ENCODE results near the gene FOXA3. TPM values are rescaled to one million over a fixed set of nuclear protein-coding genes. Genes with fewer than 3 reads are reported as not detected.

FOXA3 gene
- total RNA-seq, 1 experiment from 2014 or later, result 5.8 TPM

DNA sequence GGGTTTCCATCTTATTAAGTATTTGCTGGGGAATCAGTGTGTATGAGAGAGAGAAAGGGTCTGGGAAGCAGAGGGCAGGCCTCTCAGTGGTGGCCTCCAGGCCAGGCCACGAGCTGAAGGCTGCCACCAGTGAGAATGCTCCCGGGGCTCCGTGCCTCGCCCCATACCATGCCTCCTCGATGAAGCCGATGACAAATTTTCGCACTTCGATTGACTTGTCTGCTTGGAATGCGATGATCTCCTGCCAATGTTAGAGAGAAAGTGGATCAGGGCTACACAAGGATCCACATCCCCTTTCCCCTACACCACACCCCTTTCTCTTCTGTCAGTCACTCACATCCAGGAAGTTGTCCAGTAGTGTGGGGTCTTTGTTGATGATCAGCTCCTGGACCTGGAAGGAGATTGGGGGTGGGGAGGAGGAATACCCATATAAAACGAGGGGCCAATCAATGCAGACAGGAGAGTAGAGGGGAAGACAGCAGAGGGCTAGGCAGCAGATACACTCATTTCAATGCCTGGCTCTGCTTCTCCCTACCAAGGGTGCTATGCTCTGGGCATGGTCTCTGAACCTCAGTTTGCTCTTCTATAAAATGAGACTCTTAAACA lies 11.9 kb upstream of the FOXA3 start:
- H3K9me2 ChIP-seq (ENCODE audit: insufficient read depth), result no peaks in the 10 kb centered on the region
- intact Hi-C loops (cut with micrococcal nuclease), result no loop called here
- no peak overlapping the region for H3K4me2 ChIP-seq (ENCODE audit: low read length)
- BruUV-seq (replicated peaks), result no TSS peak
- peaks cover 34% of the 10 kb centered on the region for H3K79me2 ChIP-seq (ENCODE audit: insufficient read depth, low read length)
- TF ChIP-seq POLR2AphosphoS5 (IDR thresholded peaks at IDR 0.05; ENCODE audit: low read depth, low read length), result no peak
- TF ChIP-seq, protein P1, sequence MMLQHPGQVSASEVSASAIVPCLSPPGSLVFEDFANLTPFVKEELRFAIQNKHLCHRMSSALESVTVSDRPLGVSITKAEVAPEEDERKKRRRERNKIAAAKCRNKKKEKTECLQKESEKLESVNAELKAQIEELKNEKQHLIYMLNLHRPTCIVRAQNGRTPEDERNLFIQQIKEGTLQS (IDR thresholded peaks at IDR 0.05), result no peak
- TF ChIP-seq EZH2phosphoT487 (IDR thresholded peaks at IDR 0.05; ENCODE audit: borderline replicate concordance), result no peak
- TF ChIP-seq SIN3A (IDR thresholded peaks at IDR 0.05; ENCODE audit: low read depth), result no peak
- TF ChIP-seq, protein P2, sequence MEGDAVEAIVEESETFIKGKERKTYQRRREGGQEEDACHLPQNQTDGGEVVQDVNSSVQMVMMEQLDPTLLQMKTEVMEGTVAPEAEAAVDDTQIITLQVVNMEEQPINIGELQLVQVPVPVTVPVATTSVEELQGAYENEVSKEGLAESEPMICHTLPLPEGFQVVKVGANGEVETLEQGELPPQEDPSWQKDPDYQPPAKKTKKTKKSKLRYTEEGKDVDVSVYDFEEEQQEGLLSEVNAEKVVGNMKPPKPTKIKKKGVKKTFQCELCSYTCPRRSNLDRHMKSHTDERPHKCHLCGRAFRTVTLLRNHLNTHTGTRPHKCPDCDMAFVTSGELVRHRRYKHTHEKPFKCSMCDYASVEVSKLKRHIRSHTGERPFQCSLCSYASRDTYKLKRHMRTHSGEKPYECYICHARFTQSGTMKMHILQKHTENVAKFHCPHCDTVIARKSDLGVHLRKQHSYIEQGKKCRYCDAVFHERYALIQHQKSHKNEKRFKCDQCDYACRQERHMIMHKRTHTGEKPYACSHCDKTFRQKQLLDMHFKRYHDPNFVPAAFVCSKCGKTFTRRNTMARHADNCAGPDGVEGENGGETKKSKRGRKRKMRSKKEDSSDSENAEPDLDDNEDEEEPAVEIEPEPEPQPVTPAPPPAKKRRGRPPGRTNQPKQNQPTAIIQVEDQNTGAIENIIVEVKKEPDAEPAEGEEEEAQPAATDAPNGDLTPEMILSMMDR (IDR thresholded peaks at IDR 0.05 in 2 of 3, conservative IDR thresholded peaks at IDR 0.05 in 1 of 3; ENCODE audit: borderline replicate concordance in 1 of 3, insufficient read depth in 1 of 3, low read depth in 2 of 3, low read length in 2 of 3), result no peak
- no peak for TF ChIP-seq CEBPB (IDR thresholded peaks at IDR 0.05; ENCODE audit: low read depth)
- TF ChIP-seq POLR2A (IDR thresholded peaks at IDR 0.05; ENCODE audit: borderline replicate concordance, extremely low read depth, insufficient read depth, insufficient read length), result no peak
- TF ChIP-seq, protein P3, sequence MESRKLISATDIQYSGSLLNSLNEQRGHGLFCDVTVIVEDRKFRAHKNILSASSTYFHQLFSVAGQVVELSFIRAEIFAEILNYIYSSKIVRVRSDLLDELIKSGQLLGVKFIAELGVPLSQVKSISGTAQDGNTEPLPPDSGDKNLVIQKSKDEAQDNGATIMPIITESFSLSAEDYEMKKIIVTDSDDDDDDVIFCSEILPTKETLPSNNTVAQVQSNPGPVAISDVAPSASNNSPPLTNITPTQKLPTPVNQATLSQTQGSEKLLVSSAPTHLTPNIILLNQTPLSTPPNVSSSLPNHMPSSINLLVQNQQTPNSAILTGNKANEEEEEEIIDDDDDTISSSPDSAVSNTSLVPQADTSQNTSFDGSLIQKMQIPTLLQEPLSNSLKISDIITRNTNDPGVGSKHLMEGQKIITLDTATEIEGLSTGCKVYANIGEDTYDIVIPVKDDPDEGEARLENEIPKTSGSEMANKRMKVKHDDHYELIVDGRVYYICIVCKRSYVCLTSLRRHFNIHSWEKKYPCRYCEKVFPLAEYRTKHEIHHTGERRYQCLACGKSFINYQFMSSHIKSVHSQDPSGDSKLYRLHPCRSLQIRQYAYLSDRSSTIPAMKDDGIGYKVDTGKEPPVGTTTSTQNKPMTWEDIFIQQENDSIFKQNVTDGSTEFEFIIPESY (IDR thresholded peaks at IDR 0.05; ENCODE audit: extremely low read depth, insufficient replicate concordance, low read length), result no peak
- TF ChIP-seq ELF1 (IDR thresholded peaks at IDR 0.05; ENCODE audit: borderline replicate concordance, low read depth), result no peak
- TF ChIP-seq JUND (IDR thresholded peaks at IDR 0.05), result no peak
- no peak for TF ChIP-seq EGR1 (IDR thresholded peaks at IDR 0.05; ENCODE audit: low read depth)
- TF ChIP-seq, protein P4, sequence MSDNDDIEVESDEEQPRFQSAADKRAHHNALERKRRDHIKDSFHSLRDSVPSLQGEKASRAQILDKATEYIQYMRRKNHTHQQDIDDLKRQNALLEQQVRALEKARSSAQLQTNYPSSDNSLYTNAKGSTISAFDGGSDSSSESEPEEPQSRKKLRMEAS (IDR thresholded peaks at IDR 0.05), result no peak
- no peak for TF ChIP-seq ZFX (IDR thresholded peaks at IDR 0.05)
- no peak for TF ChIP-seq YY1 (IDR thresholded peaks at IDR 0.05; ENCODE audit: extremely low read depth, insufficient replicate concordance, low read depth, low read length)
- TF ChIP-seq, protein P5, sequence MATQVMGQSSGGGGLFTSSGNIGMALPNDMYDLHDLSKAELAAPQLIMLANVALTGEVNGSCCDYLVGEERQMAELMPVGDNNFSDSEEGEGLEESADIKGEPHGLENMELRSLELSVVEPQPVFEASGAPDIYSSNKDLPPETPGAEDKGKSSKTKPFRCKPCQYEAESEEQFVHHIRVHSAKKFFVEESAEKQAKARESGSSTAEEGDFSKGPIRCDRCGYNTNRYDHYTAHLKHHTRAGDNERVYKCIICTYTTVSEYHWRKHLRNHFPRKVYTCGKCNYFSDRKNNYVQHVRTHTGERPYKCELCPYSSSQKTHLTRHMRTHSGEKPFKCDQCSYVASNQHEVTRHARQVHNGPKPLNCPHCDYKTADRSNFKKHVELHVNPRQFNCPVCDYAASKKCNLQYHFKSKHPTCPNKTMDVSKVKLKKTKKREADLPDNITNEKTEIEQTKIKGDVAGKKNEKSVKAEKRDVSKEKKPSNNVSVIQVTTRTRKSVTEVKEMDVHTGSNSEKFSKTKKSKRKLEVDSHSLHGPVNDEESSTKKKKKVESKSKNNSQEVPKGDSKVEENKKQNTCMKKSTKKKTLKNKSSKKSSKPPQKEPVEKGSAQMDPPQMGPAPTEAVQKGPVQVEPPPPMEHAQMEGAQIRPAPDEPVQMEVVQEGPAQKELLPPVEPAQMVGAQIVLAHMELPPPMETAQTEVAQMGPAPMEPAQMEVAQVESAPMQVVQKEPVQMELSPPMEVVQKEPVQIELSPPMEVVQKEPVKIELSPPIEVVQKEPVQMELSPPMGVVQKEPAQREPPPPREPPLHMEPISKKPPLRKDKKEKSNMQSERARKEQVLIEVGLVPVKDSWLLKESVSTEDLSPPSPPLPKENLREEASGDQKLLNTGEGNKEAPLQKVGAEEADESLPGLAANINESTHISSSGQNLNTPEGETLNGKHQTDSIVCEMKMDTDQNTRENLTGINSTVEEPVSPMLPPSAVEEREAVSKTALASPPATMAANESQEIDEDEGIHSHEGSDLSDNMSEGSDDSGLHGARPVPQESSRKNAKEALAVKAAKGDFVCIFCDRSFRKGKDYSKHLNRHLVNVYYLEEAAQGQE (IDR thresholded peaks at IDR 0.05; ENCODE audit: low read depth), result no peak
- TF ChIP-seq SP1 (IDR thresholded peaks at IDR 0.05; ENCODE audit: low read depth), result no peak
- TF ChIP-seq EZH2 (IDR thresholded peaks at IDR 0.05), result no peak
- no peak for TF ChIP-seq RAD21 (IDR thresholded peaks at IDR 0.05; ENCODE audit: low read depth)
- ChIA-PET POLR2A (interaction anchor here (0.9 kb wide), 1 partner anchor 11 kb away, joined by 3 read pairs; no protein-coding TSS in a partner anchor), CTCF (no interaction called here), RAD21 (ENCODE audit: low non-redundant PET in 1 of 2, low total read pairs in 2 of 2, uncharacterized antibody in 2 of 2, unreplicated experiment in 2 of 2) (no interaction called here)
- DNase-seq (ENCODE audit: low read depth, low spot score) (no peak), ATAC-seq (no peak)
- no peaks in the 10 kb centered on the region for H3K27me3 ChIP-seq (ENCODE audit: insufficient read depth, low read length)
- H2AFZ ChIP-seq (ENCODE audit: low read depth, low read length, poor library complexity, severe bottlenecking), result no peak overlapping the region
- no peak overlapping the region for H3K27ac ChIP-seq (ENCODE audit: low read depth, low read length)
- H3K9ac ChIP-seq (ENCODE audit: low read length), result no peak overlapping the region
- H3K9me3 ChIP-seq (ENCODE audit: control insufficient read depth in 1 of 2, insufficient read depth in 1 of 2, low read depth in 1 of 2, low read length in 2 of 2), result no peaks in the 10 kb centered on the region
- no peak overlapping the region for H3K4me3 ChIP-seq (replicated peaks in 1 of 2; ENCODE audit: low read depth in 1 of 2, low read length in 2 of 2)
- H3K36me3 ChIP-seq (ENCODE audit: control insufficient read depth in 1 of 2, insufficient read depth in 2 of 2, low read length in 2 of 2), result peaks cover 45 to 52% of the 10 kb centered on the region in 2 experiments
- no peaks in the 10 kb centered on the region for H4K20me1 ChIP-seq (ENCODE audit: insufficient read depth)
- H3K4me1 ChIP-seq (ENCODE audit: control insufficient read depth in 1 of 2, insufficient read depth in 2 of 2, low read length in 2 of 2), result no peaks in the 10 kb centered on the region
